Uterus (tissue), 4 donors: ENCODE measurements around the gene RCHY1. TPM values are rescaled to one million over a fixed set of nuclear protein-coding genes. Genes with fewer than 3 reads are reported as not detected.
"Not testable (repeated sequence)": the region's sequence is repeated elsewhere in the genome, so short reads cannot be mapped to it uniquely, and the experiment has no call there.

Experiments
- DNase-seq, 2 donors: peaks; one replicate each; pipeline ENCODE4 v3.0.0-alpha.2; 2019 to 2020
- H3K27ac ChIP-seq, 2 donors: fragments of 200-600 bp; sonication (generic); 1 replicate in 1 of 2; 2 replicates in 1 of 2; pipeline ENCODE4 v1.5.1; 2016 to 2018
- H3K27me3 ChIP-seq, 2 donors: fragments of 200-600 bp; sonication (generic); one replicate each; pipeline ENCODE4 v1.5.1; 2018 to 2019; ENCODE audit warnings: control low read depth in 1 of 2
- H3K36me3 ChIP-seq, 2 donors: fragments of 200-600 bp; sonication (generic); one replicate each; pipeline ENCODE4 v1.5.1; 2019; ENCODE audit warnings: control low read depth in 1 of 2
- H3K4me1 ChIP-seq, 2 donors: fragments of 200-600 bp; sonication (generic); one replicate each; pipeline ENCODE4 v1.5.1; 2018 to 2019; ENCODE audit warnings: control low read depth in 1 of 2
- H3K4me3 ChIP-seq, 2 donors: fragments of 200-600 bp; sonication (generic); 1 replicate in 1 of 2; 2 replicates in 1 of 2; pipeline ENCODE4 v1.5.1; 2018 to 2019; ENCODE audit warnings: mild to moderate bottlenecking in 1 of 2
- H3K9me3 ChIP-seq, 2 donors: fragments of 200-600 bp; sonication (generic); one replicate each; pipeline ENCODE4 v1.5.1; 2019; ENCODE audit warnings: control low read depth in 1 of 2
- POLR2A ChIP-seq, 2 donors: fragments of 450-650 bp; IDR thresholded peaks; one replicate each; pipeline ENCODE4 v1.6.1; 2016; ENCODE audit warnings: antibody characterized with exemption in 2 of 2, mild to moderate bottlenecking in 1 of 2, moderate library complexity in 1 of 2
- intact Hi-C: fragments of 100-400 bp; cut with DNase I; formaldehyde crosslinking; loops from one replicate; pipeline ENCODE4 v1.15.1; 2023; ENCODE audit warnings: low total_unique reads
- total RNA-seq, 4 donors: library from RNA; depleted of rRNA in 3 of 4; stranded (reverse); fragments of >200 nt in 3 of 4; gene quantifications; one replicate each; pipeline versions ENCODE4 v1.1.0 to v1.2.4, GENCODE V29; 2014 to 2023
- TF ChIP-seq, protein P1 (sequence below), 4 experiments: fragments of 200-600 bp in 2 of 4; fragments of 450-650 bp in 2 of 4; sonication (generic) in 2 of 4; IDR thresholded peaks; one replicate each; pipeline ENCODE4 v1.5.1; 2016 to 2019; ENCODE audit warnings: antibody characterized with exemption in 4 of 4, mild to moderate bottlenecking in 2 of 4, moderate library complexity in 1 of 4
- donor health status: DM: yes; HTN: yes; CAD: no.

RCHY1 gene
- total RNA-seq, 4 donors from 2014 or later, result 26.8 to 64.9 (median 33.5) TPM

DNA sequence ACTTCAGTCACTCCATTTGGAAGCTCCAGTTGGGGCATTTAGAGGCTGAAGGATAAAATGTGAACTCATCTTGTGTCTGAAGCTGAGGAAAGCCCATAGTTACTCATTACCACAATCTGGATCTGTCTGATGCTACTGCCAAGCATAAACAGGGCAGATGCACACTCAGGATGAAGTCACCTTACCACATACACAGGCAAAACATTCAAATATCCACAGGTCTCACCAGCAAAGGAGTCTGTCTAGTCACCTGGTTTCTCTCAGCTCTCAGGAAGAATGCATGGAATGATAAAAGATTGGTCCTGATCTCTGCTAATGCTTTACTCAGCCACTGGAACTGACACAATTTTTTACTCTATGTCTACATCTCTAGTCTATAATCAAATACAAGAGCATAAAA lies 28.6 kb upstream of the RCHY1 start:
- H3K4me1 ChIP-seq, result no peaks in the 10 kb centered on the region
- no peak for DNase-seq
- H3K27me3 ChIP-seq, result no peaks in the 10 kb centered on the region
- H3K27ac ChIP-seq, result no peak overlapping the region
- TF ChIP-seq POLR2A (IDR thresholded peaks at IDR 0.05), result no peak
- TF ChIP-seq, protein P1, sequence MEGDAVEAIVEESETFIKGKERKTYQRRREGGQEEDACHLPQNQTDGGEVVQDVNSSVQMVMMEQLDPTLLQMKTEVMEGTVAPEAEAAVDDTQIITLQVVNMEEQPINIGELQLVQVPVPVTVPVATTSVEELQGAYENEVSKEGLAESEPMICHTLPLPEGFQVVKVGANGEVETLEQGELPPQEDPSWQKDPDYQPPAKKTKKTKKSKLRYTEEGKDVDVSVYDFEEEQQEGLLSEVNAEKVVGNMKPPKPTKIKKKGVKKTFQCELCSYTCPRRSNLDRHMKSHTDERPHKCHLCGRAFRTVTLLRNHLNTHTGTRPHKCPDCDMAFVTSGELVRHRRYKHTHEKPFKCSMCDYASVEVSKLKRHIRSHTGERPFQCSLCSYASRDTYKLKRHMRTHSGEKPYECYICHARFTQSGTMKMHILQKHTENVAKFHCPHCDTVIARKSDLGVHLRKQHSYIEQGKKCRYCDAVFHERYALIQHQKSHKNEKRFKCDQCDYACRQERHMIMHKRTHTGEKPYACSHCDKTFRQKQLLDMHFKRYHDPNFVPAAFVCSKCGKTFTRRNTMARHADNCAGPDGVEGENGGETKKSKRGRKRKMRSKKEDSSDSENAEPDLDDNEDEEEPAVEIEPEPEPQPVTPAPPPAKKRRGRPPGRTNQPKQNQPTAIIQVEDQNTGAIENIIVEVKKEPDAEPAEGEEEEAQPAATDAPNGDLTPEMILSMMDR (IDR thresholded peaks at IDR 0.05), result no peak
- H3K36me3 ChIP-seq, result no peaks in the 10 kb centered on the region
- H3K9me3 ChIP-seq, result no peaks in the 10 kb centered on the region
- intact Hi-C loops, result no loop called here
- H3K4me3 ChIP-seq, result no peak overlapping the region

DNA sequence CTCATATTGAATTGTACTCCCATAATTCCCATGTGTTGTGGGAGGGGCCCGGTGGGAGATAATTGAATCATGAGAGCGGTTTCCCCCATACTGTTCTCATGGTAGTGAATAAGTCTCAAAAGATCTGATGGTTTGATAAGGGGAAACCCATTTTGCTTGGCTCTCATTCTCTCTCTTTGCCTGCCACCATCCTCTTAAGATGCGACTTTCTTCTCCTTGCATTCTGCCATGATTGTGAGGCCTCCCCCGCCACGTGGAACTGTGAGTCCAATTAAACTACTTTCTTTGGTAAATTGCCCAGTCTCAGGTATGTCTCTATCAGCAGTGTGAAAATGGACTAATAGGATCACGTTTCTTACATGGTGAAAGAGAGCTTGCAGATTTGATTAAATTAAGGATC lies 23.1 kb upstream of the RCHY1 start:
- H3K36me3 ChIP-seq, H3K4me1 ChIP-seq, intact Hi-C loops, H3K4me3 ChIP-seq, DNase-seq, H3K27ac ChIP-seq, H3K27me3 ChIP-seq, H3K9me3 ChIP-seq: not testable (repeated sequence)

DNA sequence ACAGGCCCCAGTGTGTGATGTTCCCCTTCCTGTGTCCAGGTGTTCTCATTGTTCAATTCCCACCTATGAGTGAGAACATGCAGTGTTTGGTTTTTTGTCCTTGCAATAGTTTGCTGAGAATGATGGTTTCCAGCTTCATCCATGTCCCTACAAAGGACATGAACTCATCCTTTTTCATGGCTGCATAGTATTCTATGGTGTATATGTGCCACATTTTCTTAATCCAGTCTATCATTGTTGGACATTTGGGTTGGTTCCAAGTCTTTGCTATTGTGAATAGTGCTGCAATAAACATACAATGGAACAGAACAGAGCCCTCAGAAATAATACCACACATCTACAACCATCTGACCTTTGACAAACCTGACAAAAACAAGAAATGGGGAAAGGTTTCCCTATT lies 19.7 kb upstream of the RCHY1 start:
- intact Hi-C loops, H3K36me3 ChIP-seq, H3K4me3 ChIP-seq, H3K27ac ChIP-seq, H3K9me3 ChIP-seq, H3K27me3 ChIP-seq, DNase-seq, H3K4me1 ChIP-seq: not testable (repeated sequence)

DNA sequence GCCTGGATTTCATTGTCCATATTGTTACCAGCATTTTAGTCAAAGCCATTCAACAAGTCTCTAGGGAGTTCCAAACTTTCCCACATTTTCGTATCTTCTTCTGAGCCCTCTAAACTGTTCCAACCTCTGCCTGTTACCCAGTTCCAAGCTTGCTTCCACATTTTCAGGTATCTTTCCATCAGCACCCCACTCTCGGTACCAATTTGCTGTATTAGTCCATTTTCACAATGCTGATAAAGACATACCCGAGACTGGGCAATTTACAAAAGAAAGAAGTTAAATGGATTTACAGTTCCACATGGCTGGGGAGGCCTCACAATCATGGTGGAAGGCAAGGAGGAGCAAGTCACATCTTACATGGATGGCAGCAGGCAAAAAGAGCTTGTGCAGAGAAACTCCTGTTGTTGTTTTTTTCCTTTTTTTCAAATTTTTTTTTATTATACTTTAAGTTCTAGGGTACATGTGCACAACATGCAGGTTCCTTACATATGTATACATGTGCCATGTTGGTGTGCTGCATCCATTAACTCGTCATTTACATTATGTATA lies 19.2 kb upstream of the RCHY1 start:
- DNase-seq, H3K9me3 ChIP-seq, intact Hi-C loops, H3K4me1 ChIP-seq, H3K36me3 ChIP-seq, H3K4me3 ChIP-seq, H3K27ac ChIP-seq, H3K27me3 ChIP-seq: not testable (repeated sequence)

DNA sequence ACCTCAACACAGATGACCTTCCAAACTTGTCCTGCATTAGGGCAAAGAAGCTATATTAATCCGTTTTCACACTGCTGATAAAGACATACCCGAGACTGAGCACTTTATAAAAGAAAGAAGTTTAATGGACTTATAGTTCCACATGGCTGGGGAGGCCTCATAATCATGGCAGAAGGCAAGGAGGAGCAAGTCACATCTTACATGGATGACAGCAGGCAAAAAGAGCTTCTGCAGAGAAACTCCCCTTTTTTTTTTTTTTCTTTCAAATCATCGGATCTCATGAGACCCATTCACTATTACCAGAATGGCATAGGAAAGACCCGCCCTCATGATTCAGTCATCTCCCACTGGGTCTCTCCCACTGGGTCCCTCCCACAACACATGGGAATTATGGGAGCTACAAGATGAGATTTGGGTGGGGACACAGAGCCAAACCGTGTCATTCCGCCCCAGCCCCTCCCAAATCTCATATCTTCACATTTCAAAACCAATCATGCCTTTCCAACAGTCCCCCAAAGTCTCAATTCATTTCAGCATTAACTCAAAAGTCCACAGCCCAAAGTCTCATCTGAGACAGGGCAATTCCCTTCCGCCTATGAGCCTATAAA lies 17.4 kb upstream of the RCHY1 start:
- H3K4me3 ChIP-seq, intact Hi-C loops, H3K4me1 ChIP-seq, H3K27me3 ChIP-seq, H3K27ac ChIP-seq, H3K36me3 ChIP-seq, DNase-seq, H3K9me3 ChIP-seq: not testable (repeated sequence)

DNA sequence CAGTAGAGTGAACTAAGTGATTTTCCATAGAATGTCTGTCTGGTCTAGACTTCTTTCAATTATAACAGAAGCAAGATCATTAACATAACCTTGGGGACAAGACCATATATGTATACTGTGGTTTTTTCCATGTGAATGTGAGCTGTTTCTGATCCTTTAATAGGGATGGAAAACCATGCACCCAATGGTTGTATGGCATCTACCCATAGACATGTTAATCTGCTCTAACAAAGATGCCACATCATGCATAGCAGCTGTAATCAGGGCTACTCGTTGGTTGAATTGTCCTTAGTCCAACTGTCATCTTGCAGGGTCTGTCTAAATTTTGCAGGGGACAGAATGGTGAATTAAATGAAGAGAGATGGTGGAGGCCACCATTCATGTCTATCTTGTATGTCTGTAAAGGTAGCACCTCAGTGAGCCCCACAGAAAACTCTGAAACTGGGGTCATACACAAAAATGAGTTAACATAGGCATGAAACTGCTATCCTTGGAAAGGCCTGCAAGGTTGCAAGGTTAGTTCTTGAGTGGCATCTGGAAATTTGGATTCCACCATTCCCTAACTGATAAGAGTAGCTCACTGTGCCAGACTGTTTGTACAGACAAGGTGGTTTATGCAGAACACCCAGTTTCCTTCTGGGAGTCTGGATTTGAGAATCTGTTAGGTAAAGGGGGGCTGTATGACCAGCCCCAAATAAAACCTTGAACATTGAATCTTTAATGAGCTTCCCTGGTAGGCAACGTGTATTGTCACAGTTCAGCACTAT lies 16.5 kb upstream of the RCHY1 start:
- Histone ChIP-seq H3K9me3 (peaks cover 0 to 3% of the 10 kb centered on the region in 2 donors), H3K4me1 (no peaks in the 10 kb centered on the region), H3K4me3 (no peak overlapping the region), H3K36me3 (no peaks in the 10 kb centered on the region), H3K27ac (no peak overlapping the region), H3K27me3 (no peaks in the 10 kb centered on the region)
- intact Hi-C loops, result no loop called here
- no peak for DNase-seq
- TF ChIP-seq, protein P1 (IDR thresholded peaks at IDR 0.05), result no peak
- no peak for TF ChIP-seq POLR2A (IDR thresholded peaks at IDR 0.05)

DNA sequence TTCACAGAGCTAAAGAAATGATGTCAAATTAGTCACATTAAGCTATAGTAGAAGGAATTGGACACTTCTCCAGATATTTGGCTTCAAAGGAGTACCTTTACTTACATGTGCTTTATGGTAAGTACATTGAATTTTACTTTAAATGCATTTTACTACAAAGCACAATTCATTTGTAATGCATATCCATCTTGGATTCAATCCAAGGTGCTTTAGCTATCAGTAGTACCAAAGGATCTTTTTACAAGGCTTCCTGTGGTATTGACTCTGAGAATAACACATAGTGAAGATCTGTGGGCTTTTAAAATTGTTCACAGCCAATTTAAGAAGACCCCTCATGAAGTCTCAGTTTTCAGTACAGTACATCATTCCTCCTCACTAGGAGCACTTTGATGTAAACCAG lies 13.3 kb upstream of the RCHY1 start:
- no peaks in the 10 kb centered on the region for H3K27me3 ChIP-seq
- H3K4me3 ChIP-seq, result no peak overlapping the region
- no peaks in the 10 kb centered on the region for H3K9me3 ChIP-seq
- no peak overlapping the region for H3K27ac ChIP-seq
- no peaks in the 10 kb centered on the region for H3K36me3 ChIP-seq
- no peak for DNase-seq
- intact Hi-C loops, result no loop called here
- H3K4me1 ChIP-seq, result no peaks in the 10 kb centered on the region
- no peak for TF ChIP-seq POLR2A (IDR thresholded peaks at IDR 0.05)
- TF ChIP-seq, protein P1 (IDR thresholded peaks at IDR 0.05), result no peak
